CD4-positive, CD25-positive, alpha-beta regulatory T cell (primary cell): Measurements from ENCODE around the gene C10orf90. TPM values are rescaled to one million over a fixed set of nuclear protein-coding genes. Genes with fewer than 3 reads are reported as not detected.

Source experiments
- ATAC-seq, 2 donors: fragments of 150-1000 bp; cut with Tn5 transposase; one replicate each; pipeline ENCODE4 v1.10.0; 2021; ENCODE audit warnings: low read depth in 2 of 2, moderate number of reproducible peaks in 2 of 2, moderate library complexity in 1 of 2
- DNase-seq, 3 donors: peaks; one replicate each; pipeline versions ENCODE4 v3.0.0 to v3.0.0-alpha.2; 2012 to 2022; ENCODE audit warnings: mixed read lengths in 1 of 3
- H3K27ac ChIP-seq: one replicate; pipeline ENCODE4 v1.7.0; 2013; ENCODE audit warnings: mild to moderate bottlenecking, low read length; ENCODE audit not compliant: insufficient read depth, poor library complexity, severe bottlenecking
- H3K27me3 ChIP-seq: one replicate; pipeline ENCODE4 v1.7.0; 2013; ENCODE audit warnings: low read length; ENCODE audit not compliant: control insufficient read depth, insufficient read depth
- H3K36me3 ChIP-seq: one replicate; pipeline ENCODE4 v1.7.0; 2013; ENCODE audit warnings: mild to moderate bottlenecking, low read length, moderate library complexity; ENCODE audit not compliant: control insufficient read depth, insufficient read depth
- H3K4me1 ChIP-seq: 2 replicates; pipeline ENCODE4 v1.7.0; 2013; ENCODE audit warnings: mild to moderate bottlenecking, low read length; ENCODE audit not compliant: insufficient read depth, control insufficient read depth, poor library complexity, severe bottlenecking
- H3K4me3 ChIP-seq: one replicate; pipeline ENCODE4 v1.7.0; 2013; ENCODE audit warnings: low read depth, mild to moderate bottlenecking, low read length, moderate library complexity
- H3K9me3 ChIP-seq, 2 experiments: 1 replicate in 1 of 2; 2 replicates in 1 of 2; pipeline ENCODE4 v1.7.0; 2013; ENCODE audit warnings: low read length in 2 of 2, mild to moderate bottlenecking in 1 of 2, moderate library complexity in 1 of 2; ENCODE audit not compliant: control insufficient read depth in 2 of 2
- H3K27ac Mint-ChIP-seq, 3 donors: one replicate each; pipeline ENCODE4 v1.8.0; 2020 to 2022; ENCODE audit warnings: mild to moderate bottlenecking in 3 of 3, mixed read lengths in 3 of 3, moderate library complexity in 2 of 3
- H3K27me3 Mint-ChIP-seq: one replicate; pipeline ENCODE4 v1.8.0; 2022; ENCODE audit warnings: mild to moderate bottlenecking, mixed read lengths
- H3K36me3 Mint-ChIP-seq: one replicate; pipeline ENCODE4 v1.8.0; 2020; ENCODE audit warnings: mixed read lengths
- H3K4me1 Mint-ChIP-seq, 4 donors: one replicate each; pipeline ENCODE4 v1.8.0; 2020 to 2022; ENCODE audit warnings: mixed read lengths in 4 of 4, mild to moderate bottlenecking in 1 of 4
- H3K4me3 Mint-ChIP-seq, 4 donors: one replicate each; pipeline ENCODE4 v1.8.0; 2020 to 2022; ENCODE audit warnings: mild to moderate bottlenecking in 4 of 4, mixed read lengths in 4 of 4, moderate library complexity in 3 of 4
- H3K9me3 Mint-ChIP-seq, 7 donors: one replicate each; pipeline ENCODE4 v1.8.0; 2020 to 2022; ENCODE audit warnings: mixed read lengths in 7 of 7, mild to moderate bottlenecking in 3 of 7, moderate library complexity in 2 of 7
- polyA plus RNA-seq, 4 donors: library from polyadenylated mRNA; unstranded; fragments of 300-500 nt; fragmentation: Illumina TruSeq; gene quantifications; one replicate each; pipeline ENCODE4 v1.2.3, GENCODE V29; 2021
- total RNA-seq: library from RNA; stranded (reverse); gene quantifications from one replicate; pipeline ENCODE4 v1.2.3, GENCODE V29; 2022

The C10orf90 gene
- total and polyA plus RNA-seq, 5 donors from 2014 or later: not detected

DNA sequence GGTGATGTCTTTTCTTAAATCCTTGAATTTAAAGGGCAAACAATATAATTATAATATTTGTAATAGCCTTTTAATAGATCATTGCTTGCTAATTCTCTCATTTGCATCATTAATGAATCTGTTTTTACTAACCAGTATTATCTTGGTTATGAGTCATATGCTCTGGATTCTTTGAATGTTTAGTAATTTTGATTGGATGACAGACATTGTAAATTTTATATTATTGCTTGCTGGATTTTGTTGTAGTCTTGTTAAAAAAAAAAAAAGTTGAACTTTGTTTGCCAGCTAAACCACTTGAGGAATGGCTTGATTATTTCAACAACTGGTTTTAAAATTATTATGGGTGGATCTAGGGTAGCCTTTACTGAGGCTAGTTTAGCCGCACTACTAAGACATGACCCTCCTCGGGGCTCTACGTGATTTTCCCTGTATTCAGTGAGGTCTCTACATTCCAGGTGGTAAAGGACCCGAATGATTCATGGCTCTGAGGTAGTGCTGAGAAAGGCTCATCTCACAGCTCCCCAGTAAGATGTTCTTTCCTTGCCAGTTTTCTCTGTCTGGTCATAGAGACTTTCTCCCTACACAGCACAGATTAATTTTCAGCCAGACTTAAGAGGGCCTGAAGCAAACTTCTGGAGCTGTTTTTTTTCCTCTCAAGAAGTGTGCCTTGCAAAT is 8.5 kb downstream of the C10orf90 start:
- Histone ChIP-seq H3K27me3 (no peaks in the 10 kb centered on the region), H3K27ac (no peak overlapping the region), H3K4me3 (no peak overlapping the region), H3K36me3 (no peaks in the 10 kb centered on the region), H3K4me1 (no peaks in the 10 kb centered on the region), H3K9me3 (no peaks in the 10 kb centered on the region)
- H3K4me1 Mint-ChIP-seq: peaks cover 0 to 13% (median 2%) of the 10 kb centered on the region in 4 donors
- no peaks in the 10 kb centered on the region for H3K36me3 Mint-ChIP-seq
- H3K27me3 Mint-ChIP-seq: peaks cover 6% of the 10 kb centered on the region
- ATAC-seq (no peak), DNase-seq (no peak)
- no peaks in the 10 kb centered on the region for H3K9me3 Mint-ChIP-seq
- no peak overlapping the region for H3K4me3 Mint-ChIP-seq
- H3K27ac Mint-ChIP-seq: no peak overlapping the region

DNA sequence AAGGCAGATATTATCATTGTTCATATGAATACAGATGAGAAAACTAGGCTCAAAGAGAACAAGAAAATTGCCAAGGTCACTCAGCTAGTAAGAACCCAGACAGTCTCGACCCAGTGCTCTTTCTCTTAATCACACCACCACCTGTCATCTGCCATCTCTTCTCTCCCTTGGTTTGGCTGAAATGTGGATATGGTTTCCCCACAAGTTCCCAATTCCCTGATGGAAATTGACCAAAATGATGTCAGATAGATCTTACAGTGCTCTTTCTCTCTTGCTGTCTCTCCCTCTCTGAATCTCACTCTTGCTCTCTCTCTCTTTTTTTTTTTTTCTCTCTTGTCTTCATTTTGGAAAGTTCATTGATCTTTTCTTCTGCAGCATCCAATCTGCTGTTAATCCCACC is 9.1 kb downstream of the C10orf90 start:
- ATAC-seq: no peak
- Mint-ChIP-seq H3K27me3 (peaks cover 6% of the 10 kb centered on the region), H3K4me1 (peaks cover 0 to 13% (median 2%) of the 10 kb centered on the region in 4 donors), H3K27ac (no peak overlapping the region), H3K36me3 (no peaks in the 10 kb centered on the region), H3K9me3 (no peaks in the 10 kb centered on the region), H3K4me3 (no peak overlapping the region)
- no peak for DNase-seq
- Histone ChIP-seq H3K27ac (no peak overlapping the region), H3K27me3 (no peaks in the 10 kb centered on the region), H3K4me1 (no peaks in the 10 kb centered on the region), H3K4me3 (no peak overlapping the region), H3K36me3 (no peaks in the 10 kb centered on the region), H3K9me3 (no peaks in the 10 kb centered on the region)

DNA sequence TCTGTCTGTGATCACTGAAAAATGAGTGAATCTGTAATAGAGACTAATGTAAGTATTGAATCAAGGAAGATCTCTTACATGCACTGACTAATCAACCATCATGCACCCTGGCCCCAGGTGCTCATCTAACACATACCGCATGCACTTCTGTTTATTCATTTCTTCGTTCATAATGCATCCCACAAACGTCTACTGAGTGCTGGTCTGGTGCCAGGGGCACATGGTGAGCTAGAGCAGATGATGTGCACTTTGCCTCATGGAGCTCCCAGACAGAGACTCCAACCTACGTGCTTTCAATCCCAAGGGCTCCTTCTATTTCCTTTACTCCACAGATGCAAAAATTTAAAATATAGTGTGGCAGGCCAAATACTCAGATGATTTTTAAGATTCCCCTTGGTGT is 10.7 kb downstream of the C10orf90 start:
- ATAC-seq: no peak
- peaks cover 6% of the 10 kb centered on the region for H3K27me3 Mint-ChIP-seq

DNA sequence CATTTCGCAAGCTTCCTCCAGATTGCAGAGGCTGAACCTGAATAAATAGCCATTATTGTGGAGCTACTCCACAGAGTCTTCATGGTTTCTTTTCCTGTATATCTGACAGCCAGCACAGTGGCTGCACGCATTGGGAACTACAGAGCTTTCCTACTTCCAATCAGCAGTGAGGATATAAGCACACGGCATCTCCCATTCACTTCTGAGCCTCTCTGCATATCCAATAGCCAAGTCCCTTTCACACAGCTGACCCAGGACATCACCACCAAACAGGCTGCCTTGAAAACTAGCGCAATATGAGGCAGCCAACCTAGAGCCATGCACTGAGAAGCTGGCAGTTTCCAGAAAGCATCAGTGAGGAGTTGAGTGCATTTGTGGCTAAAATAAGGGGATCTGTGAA is 11.6 kb downstream of the C10orf90 start:
- H3K36me3 Mint-ChIP-seq: no peaks in the 10 kb centered on the region

More for the DNA sequence above, 10.7 kb downstream of the C10orf90 start:
- no peaks in the 10 kb centered on the region for H3K9me3 ChIP-seq
- no peak overlapping the region for H3K4me3 ChIP-seq
- no peak for DNase-seq
- H3K27ac Mint-ChIP-seq: no peak overlapping the region
- no peak overlapping the region for H3K4me3 Mint-ChIP-seq
- H3K4me1 Mint-ChIP-seq: peaks cover 0 to 13% (median 2%) of the 10 kb centered on the region in 4 donors
- no peaks in the 10 kb centered on the region for H3K36me3 ChIP-seq
- no peak overlapping the region for H3K27ac ChIP-seq
- no peaks in the 10 kb centered on the region for H3K27me3 ChIP-seq
- no peaks in the 10 kb centered on the region for H3K36me3 Mint-ChIP-seq
- no peaks in the 10 kb centered on the region for H3K9me3 Mint-ChIP-seq
- H3K4me1 ChIP-seq: no peaks in the 10 kb centered on the region

DNA sequence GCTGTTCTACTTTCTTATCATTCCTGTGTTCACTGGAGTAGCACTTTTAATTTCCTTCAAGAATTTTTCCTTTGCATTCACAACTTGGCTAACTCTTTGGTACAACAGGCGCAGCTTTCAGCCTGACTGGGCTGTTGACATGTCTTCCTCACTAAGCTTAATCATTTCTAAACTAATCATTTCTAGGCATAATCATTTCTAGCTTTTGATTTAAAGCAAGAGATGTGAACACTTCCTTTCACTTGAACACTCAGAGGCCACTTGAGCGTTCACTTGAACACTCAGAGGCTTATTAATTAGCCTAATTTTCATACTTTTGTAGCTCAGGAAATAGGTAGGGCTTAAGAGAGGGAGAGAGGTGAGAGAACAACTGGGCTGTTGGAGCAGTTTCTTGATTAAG is 15.9 kb downstream of the C10orf90 start:
- Histone ChIP-seq H3K4me3 (no peak overlapping the region), H3K36me3 (no peaks in the 10 kb centered on the region), H3K9me3 (no peaks in the 10 kb centered on the region), H3K27me3 (no peaks in the 10 kb centered on the region), H3K4me1 (no peaks in the 10 kb centered on the region), H3K27ac (no peak overlapping the region)
- Mint-ChIP-seq H3K9me3 (peaks cover 0 to 2% (median 0%) of the 10 kb centered on the region in 7 donors), H3K4me3 (no peak overlapping the region), H3K4me1 (peaks cover 0 to 5% (median 2%) of the 10 kb centered on the region in 4 donors), H3K36me3 (no peaks in the 10 kb centered on the region), H3K27ac (no peak overlapping the region), H3K27me3 (peaks cover under 1% of the 10 kb centered on the region)
- DNase-seq (peak in 1 of 3 donors; percentile 1), ATAC-seq (no peak)

More for the DNA sequence above, 11.6 kb downstream of the C10orf90 start:
- no peak for DNase-seq
- no peaks in the 10 kb centered on the region for H3K9me3 ChIP-seq
- no peaks in the 10 kb centered on the region for H3K27me3 ChIP-seq
- H3K4me3 ChIP-seq: no peak overlapping the region
- Mint-ChIP-seq H3K27ac (no peak overlapping the region), H3K27me3 (no peaks in the 10 kb centered on the region), H3K9me3 (no peaks in the 10 kb centered on the region), H3K4me3 (no peak overlapping the region), H3K4me1 (peaks cover 0 to 13% (median 5%) of the 10 kb centered on the region in 4 donors)
- ATAC-seq: no peak
- no peaks in the 10 kb centered on the region for H3K4me1 ChIP-seq
- H3K27ac ChIP-seq: no peak overlapping the region
- no peaks in the 10 kb centered on the region for H3K36me3 ChIP-seq

DNA sequence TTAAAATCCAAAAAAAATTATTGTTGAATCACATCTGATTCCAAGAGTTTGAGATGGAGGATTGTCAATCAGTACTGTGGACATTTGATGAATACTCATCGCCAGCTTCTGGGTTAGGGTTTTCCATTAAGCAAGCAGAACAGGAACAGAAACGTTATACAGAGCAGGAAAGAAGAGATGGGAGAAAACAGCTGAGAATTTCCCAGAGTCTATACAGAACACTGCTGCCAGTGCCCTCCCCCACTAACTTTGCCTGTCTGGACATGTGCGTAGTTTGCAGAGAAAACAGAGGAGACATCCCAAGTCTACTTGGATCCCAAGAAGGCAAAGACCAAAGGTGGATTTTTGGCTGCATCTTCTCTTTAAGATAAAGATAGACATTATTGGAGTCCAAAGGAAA is 19.0 kb downstream of the C10orf90 start:
- peaks cover 4% of the 10 kb centered on the region for H3K27me3 Mint-ChIP-seq
- peaks cover 0 to 5% (median 2%) of the 10 kb centered on the region in 4 donors for H3K4me1 Mint-ChIP-seq
- H3K4me3 Mint-ChIP-seq: no peak overlapping the region
- no peak overlapping the region for H3K27ac Mint-ChIP-seq
- no peaks in the 10 kb centered on the region for H3K9me3 ChIP-seq
- H3K27ac ChIP-seq: no peak overlapping the region
- H3K36me3 Mint-ChIP-seq: no peaks in the 10 kb centered on the region
- no peaks in the 10 kb centered on the region for H3K4me1 ChIP-seq
- DNase-seq (no peak), ATAC-seq (no peak)
- no peaks in the 10 kb centered on the region for H3K36me3 ChIP-seq
- H3K4me3 ChIP-seq: no peak overlapping the region
- peaks cover 0 to 4% (median 0%) of the 10 kb centered on the region in 7 donors for H3K9me3 Mint-ChIP-seq
- H3K27me3 ChIP-seq: no peaks in the 10 kb centered on the region

DNA sequence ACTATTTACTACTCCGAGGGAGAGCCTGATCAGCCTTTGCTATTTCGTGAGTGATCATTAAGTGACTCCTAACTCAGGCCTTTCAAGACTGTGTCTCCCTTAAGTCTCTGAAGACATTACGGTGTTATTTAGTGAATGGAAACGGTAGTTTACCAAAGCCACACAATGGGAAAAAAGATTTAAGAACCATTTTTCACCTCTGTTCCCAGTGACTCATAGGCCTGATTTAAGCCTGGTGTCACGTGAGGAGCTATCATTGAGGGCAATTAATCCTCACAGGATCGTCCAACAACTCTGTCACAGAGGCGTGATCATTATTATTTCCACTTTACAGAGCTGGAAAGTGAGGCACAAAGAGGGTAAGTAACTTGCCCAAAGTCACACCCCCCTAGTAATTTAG is 20.3 kb downstream of the C10orf90 start:
- DNase-seq (no peak), ATAC-seq (no peak)
- no peaks in the 10 kb centered on the region for H3K36me3 ChIP-seq
- H3K27me3 ChIP-seq: no peaks in the 10 kb centered on the region
- no peak overlapping the region for H3K4me3 ChIP-seq
- no peaks in the 10 kb centered on the region for H3K9me3 ChIP-seq
- no peak overlapping the region for H3K4me3 Mint-ChIP-seq
- no peak overlapping the region for H3K27ac Mint-ChIP-seq
- H3K27me3 Mint-ChIP-seq: peaks cover 4% of the 10 kb centered on the region
- no peaks in the 10 kb centered on the region for H3K36me3 Mint-ChIP-seq
- no peak overlapping the region for H3K27ac ChIP-seq
- peaks cover 0 to 5% (median 2%) of the 10 kb centered on the region in 4 donors for H3K4me1 Mint-ChIP-seq
- H3K4me1 ChIP-seq: no peaks in the 10 kb centered on the region
- H3K9me3 Mint-ChIP-seq: peaks cover 0 to 4% (median 0%) of the 10 kb centered on the region in 7 donors

DNA sequence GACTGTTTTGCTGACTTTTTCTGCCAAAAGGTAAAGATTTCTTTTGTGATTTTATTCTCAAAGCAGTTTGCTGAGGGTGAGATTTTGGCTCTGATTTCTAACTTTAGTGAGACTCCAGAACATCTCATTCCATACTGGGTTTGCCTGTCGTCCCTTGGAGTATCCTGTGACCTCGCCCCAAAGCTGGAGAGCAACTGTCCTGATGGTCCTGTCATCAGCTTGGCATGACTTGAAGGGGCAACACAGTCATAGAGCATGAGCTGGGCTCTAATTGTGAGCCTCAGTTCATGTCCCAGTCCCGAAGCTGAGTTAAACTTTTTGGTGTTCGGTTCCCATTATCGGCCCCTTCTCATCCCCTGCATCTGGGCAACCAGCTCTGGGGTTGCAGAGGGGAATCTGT is 23.4 kb downstream of the C10orf90 start:
- no peaks in the 10 kb centered on the region for H3K27me3 ChIP-seq
- H3K4me3 ChIP-seq: no peak overlapping the region
- H3K4me3 Mint-ChIP-seq: no peak overlapping the region
- H3K36me3 Mint-ChIP-seq: no peaks in the 10 kb centered on the region
- no peaks in the 10 kb centered on the region for H3K4me1 ChIP-seq
- H3K9me3 ChIP-seq: no peaks in the 10 kb centered on the region
- DNase-seq: no peak
- no peak for ATAC-seq
- peaks cover 0 to 5% (median 0%) of the 10 kb centered on the region in 7 donors for H3K9me3 Mint-ChIP-seq
- H3K4me1 Mint-ChIP-seq: no peaks in the 10 kb centered on the region
- H3K36me3 ChIP-seq: no peaks in the 10 kb centered on the region
- H3K27me3 Mint-ChIP-seq: peaks cover 4% of the 10 kb centered on the region
- no peak overlapping the region for H3K27ac Mint-ChIP-seq
- no peak overlapping the region for H3K27ac ChIP-seq
